Mammary epithelial cell (primary cell): ENCODE data around the gene POC1B.

Source experiments
- EZH2 ChIP-seq: IDR thresholded peaks from 2 replicates; pipeline ENCODE4 v1.6.1; 2012; ENCODE audit warnings: low read length, inconsistent platforms, borderline replicate concordance
- TF ChIP-seq, protein P1 (sequence below), 2 donors: IDR thresholded peaks in 1 of 2; conservative IDR thresholded peaks in 1 of 2; 2 replicates each; pipeline ENCODE4 v1.5.1; 2011 to 2012; ENCODE audit warnings: inconsistent platforms in 2 of 2, low read length in 2 of 2, mild to moderate bottlenecking in 2 of 2, control low read depth in 1 of 2, low read depth in 1 of 2; ENCODE audit not compliant: insufficient read depth in 1 of 2; ENCODE audit errors: extremely low read depth in 1 of 2

DNA sequence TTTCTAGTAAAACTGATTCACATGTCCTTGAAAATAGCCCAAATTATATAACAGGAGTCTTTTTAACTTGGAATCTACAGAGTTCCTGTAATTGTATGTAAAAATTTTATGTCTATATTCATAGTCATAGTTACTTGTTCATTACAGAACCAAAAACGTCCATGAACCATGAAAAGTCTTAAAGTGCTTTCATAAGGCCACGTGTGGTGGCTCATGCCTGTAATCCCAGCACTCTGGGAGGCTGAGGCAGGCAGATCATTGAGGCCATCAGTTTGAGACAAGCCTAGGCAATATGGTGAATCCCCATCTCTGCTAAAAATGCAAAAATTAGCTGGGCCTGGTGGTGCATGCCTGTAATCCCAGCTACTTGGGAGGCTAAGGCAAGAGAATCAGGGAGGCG is 49.6 kb downstream of the POC1B start:
- TF ChIP-seq EZH2: no peak
- TF ChIP-seq, protein P1, sequence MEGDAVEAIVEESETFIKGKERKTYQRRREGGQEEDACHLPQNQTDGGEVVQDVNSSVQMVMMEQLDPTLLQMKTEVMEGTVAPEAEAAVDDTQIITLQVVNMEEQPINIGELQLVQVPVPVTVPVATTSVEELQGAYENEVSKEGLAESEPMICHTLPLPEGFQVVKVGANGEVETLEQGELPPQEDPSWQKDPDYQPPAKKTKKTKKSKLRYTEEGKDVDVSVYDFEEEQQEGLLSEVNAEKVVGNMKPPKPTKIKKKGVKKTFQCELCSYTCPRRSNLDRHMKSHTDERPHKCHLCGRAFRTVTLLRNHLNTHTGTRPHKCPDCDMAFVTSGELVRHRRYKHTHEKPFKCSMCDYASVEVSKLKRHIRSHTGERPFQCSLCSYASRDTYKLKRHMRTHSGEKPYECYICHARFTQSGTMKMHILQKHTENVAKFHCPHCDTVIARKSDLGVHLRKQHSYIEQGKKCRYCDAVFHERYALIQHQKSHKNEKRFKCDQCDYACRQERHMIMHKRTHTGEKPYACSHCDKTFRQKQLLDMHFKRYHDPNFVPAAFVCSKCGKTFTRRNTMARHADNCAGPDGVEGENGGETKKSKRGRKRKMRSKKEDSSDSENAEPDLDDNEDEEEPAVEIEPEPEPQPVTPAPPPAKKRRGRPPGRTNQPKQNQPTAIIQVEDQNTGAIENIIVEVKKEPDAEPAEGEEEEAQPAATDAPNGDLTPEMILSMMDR (conservative IDR thresholded peaks at IDR 0.05 in 1 of 2, IDR thresholded peaks at IDR 0.05 in 1 of 2; ENCODE audit: extremely low read depth in 1 of 2, insufficient read depth in 1 of 2, low read depth in 1 of 2, low read length in 2 of 2): no peak
